Measurements from ENCODE around the gene GLI1. TPM values are rescaled to one million over a fixed set of nuclear protein-coding genes. Genes with fewer than 3 reads are reported as not detected.
"Not testable (repeated sequence)": the region's sequence is repeated elsewhere in the genome, so short reads cannot be mapped to it uniquely, and the experiment has no call there.

GLI1 gene
- polyA plus RNA-seq, 1 donor (not counting 4 experiments of a cell fraction or from before 2014, with no cell fraction given), result 1.0 TPM

DNA sequence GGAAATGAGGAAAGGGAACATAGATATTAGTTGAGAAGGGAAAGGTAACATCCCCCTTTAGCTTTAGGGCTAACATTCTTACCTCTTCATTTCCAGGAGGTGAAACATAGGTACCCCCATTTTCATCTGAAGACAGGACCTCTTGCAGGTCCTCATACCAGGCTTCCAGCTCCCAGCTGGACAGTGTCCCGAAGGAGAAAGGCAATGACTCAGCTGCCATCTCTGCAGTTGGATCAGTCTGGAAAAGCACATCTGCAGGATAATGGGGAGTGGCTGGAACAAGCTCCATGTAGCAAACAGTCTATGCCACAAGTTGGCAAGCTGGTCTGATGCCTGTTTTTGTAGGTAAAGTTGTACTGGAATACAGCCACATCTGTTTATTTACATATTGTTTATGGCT lies 57.6 kb downstream of the GLI1 start:
- no peak for DNase-seq (ENCODE audit: low read depth, low spot score)
- Histone ChIP-seq H3K4me2 (ENCODE audit: control insufficient read depth, extremely low read depth, insufficient read depth, low read depth, low read length) (no peak overlapping the region), H3K9ac (ENCODE audit: control insufficient read depth, extremely low read depth, insufficient read depth, low read length) (no peak overlapping the region), H3K9me1 (ENCODE audit: control insufficient read depth, extremely low read depth, insufficient read depth, low read length) (no peaks in the 10 kb centered on the region), H3K4me1 (ENCODE audit: control insufficient read depth, extremely low read depth, insufficient read depth, low read length) (peaks cover 22% of the 10 kb centered on the region), H4K20me1 (ENCODE audit: control insufficient read depth, extremely low read depth, insufficient read depth, low read length) (peaks cover 19% of the 10 kb centered on the region), H3K79me2 (ENCODE audit: control insufficient read depth, insufficient read depth, low read length) (peaks cover 21% of the 10 kb centered on the region), H3K27ac (ENCODE audit: control insufficient read depth, insufficient read depth, low read length) (no peak overlapping the region), H2AFZ (ENCODE audit: control insufficient read depth, low read length) (no peak overlapping the region), H3K9me3 (ENCODE audit: control insufficient read depth, low read depth, low read length) (no peaks in the 10 kb centered on the region), H3K4me3 (ENCODE audit: control insufficient read depth in 2 of 3, extremely low read depth in 1 of 3, insufficient read depth in 2 of 3, low read depth in 1 of 3, low read length in 3 of 3) (no peak overlapping the region), H3K27me3 (ENCODE audit: control insufficient read depth, extremely low read depth, insufficient read depth, low read length) (no peaks in the 10 kb centered on the region), H3K36me3 (ENCODE audit: control insufficient read depth in 2 of 2, extremely low read depth in 1 of 2, insufficient read depth in 2 of 2, low read length in 2 of 2) (peaks cover 41 to 59% of the 10 kb centered on the region in 2 experiments)
- dilution Hi-C loops (cut with MboI; ENCODE audit: extremely low pct_ligation_motif_present, low sequenced_read_pairs), result no loop called here
- no peak for FAIRE-seq
- no peak for TF ChIP-seq EZH2 (IDR thresholded peaks at IDR 0.05; ENCODE audit: low read length)
- TF ChIP-seq, protein P1, sequence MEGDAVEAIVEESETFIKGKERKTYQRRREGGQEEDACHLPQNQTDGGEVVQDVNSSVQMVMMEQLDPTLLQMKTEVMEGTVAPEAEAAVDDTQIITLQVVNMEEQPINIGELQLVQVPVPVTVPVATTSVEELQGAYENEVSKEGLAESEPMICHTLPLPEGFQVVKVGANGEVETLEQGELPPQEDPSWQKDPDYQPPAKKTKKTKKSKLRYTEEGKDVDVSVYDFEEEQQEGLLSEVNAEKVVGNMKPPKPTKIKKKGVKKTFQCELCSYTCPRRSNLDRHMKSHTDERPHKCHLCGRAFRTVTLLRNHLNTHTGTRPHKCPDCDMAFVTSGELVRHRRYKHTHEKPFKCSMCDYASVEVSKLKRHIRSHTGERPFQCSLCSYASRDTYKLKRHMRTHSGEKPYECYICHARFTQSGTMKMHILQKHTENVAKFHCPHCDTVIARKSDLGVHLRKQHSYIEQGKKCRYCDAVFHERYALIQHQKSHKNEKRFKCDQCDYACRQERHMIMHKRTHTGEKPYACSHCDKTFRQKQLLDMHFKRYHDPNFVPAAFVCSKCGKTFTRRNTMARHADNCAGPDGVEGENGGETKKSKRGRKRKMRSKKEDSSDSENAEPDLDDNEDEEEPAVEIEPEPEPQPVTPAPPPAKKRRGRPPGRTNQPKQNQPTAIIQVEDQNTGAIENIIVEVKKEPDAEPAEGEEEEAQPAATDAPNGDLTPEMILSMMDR (optimal IDR thresholded peaks at IDR 0.05 in 1 of 3, IDR thresholded peaks at IDR 0.05 in 1 of 3, conservative IDR thresholded peaks at IDR 0.05 in 1 of 3; ENCODE audit: extremely low read depth in 1 of 3, insufficient read depth in 2 of 3, low read length in 3 of 3), result no peak

DNA sequence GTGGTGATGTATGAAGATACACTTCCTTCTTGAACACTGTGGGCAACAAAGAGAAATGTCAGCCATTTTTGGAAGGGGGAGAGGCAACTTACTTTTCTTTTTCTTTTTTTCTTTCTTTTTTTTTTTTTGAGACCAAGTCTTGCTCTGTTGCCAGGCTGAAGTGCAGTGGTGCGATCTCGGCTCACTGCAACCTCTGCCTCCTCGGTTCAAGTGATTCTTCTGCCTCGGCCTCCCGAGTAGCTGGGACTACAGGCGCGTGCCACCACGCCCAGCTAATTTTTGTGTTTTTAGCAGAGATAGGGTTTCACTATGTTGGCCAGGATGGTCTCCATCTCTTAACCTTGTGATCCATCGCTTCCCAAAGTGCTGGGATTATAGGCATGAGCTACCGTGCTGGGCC lies 58.1 kb downstream of the GLI1 start:
- H3K27me3 ChIP-seq (ENCODE audit: control insufficient read depth, extremely low read depth, insufficient read depth, low read length); H3K9ac ChIP-seq (ENCODE audit: control insufficient read depth, extremely low read depth, insufficient read depth, low read length); H2AFZ ChIP-seq (ENCODE audit: control insufficient read depth, low read length); DNase-seq (ENCODE audit: low read depth, low spot score); H3K9me3 ChIP-seq (ENCODE audit: control insufficient read depth, low read depth, low read length); FAIRE-seq; H3K9me1 ChIP-seq (ENCODE audit: control insufficient read depth, extremely low read depth, insufficient read depth, low read length); dilution Hi-C loops (cut with MboI; ENCODE audit: extremely low pct_ligation_motif_present, low sequenced_read_pairs): not testable (repeated sequence)
- Histone ChIP-seq H4K20me1 (ENCODE audit: control insufficient read depth, extremely low read depth, insufficient read depth, low read length) (peaks cover 19% of the 10 kb centered on the region), H3K79me2 (ENCODE audit: control insufficient read depth, insufficient read depth, low read length) (peaks cover 21% of the 10 kb centered on the region), H3K27ac (ENCODE audit: control insufficient read depth, insufficient read depth, low read length) (peak overlapping the region; percentile 11), H3K36me3 (ENCODE audit: control insufficient read depth in 2 of 2, extremely low read depth in 1 of 2, insufficient read depth in 2 of 2, low read length in 2 of 2) (peaks cover 38 to 55% of the 10 kb centered on the region in 2 experiments), H3K4me2 (ENCODE audit: control insufficient read depth, extremely low read depth, insufficient read depth, low read depth, low read length) (peak overlapping the region; percentile 97), H3K4me3 (ENCODE audit: control insufficient read depth in 2 of 3, extremely low read depth in 1 of 3, insufficient read depth in 2 of 3, low read depth in 1 of 3, low read length in 3 of 3) (peak overlapping the region in 1 of 3 experiments; percentile 99), H3K4me1 (ENCODE audit: control insufficient read depth, extremely low read depth, insufficient read depth, low read length) (peaks cover 23% of the 10 kb centered on the region)
